ENCODE data around the gene DNALI1. TPM values are rescaled to one million over a fixed set of nuclear protein-coding genes. Genes with fewer than 3 reads are reported as not detected.
"Not testable (repeated sequence)": the region's sequence is repeated elsewhere in the genome, so short reads cannot be mapped to it uniquely, and the experiment has no call there.

DNALI1 gene
- total RNA-seq, 4 donors from 2014 or later, result 4.9 to 7.6 (median 6.5) TPM

DNA sequence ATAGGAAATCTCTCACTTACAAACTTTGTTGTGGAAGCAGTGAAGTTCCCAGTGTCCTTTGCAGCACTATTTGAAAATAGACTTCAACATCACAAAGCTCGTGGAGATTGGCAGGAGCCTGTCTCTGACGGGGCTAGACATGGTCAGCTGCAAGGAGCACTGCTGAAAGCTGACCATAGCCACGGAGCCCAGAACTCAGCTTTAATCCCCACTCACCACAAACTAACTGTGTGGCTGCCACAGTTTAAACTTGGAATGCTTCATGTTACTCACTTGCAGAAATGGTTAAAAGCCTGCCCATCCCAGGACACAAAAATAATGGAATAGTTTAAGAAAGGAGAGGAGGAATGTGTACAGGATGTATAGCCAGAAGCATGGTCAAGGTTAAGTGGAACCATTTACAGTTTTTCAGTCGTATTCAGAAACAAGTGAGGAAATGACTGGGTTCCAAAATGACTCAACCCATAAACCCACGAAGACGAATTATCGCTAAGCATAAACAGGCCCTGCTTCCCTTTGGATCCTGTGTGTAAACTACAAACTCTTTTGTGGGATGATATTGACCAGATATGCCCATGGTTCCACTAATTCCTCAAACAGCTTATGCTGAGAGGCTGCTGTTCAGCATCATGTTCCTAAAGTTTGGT, 18.2 kb downstream of the DNALI1 start:
- TF ChIP-seq, protein P1, sequence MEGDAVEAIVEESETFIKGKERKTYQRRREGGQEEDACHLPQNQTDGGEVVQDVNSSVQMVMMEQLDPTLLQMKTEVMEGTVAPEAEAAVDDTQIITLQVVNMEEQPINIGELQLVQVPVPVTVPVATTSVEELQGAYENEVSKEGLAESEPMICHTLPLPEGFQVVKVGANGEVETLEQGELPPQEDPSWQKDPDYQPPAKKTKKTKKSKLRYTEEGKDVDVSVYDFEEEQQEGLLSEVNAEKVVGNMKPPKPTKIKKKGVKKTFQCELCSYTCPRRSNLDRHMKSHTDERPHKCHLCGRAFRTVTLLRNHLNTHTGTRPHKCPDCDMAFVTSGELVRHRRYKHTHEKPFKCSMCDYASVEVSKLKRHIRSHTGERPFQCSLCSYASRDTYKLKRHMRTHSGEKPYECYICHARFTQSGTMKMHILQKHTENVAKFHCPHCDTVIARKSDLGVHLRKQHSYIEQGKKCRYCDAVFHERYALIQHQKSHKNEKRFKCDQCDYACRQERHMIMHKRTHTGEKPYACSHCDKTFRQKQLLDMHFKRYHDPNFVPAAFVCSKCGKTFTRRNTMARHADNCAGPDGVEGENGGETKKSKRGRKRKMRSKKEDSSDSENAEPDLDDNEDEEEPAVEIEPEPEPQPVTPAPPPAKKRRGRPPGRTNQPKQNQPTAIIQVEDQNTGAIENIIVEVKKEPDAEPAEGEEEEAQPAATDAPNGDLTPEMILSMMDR (IDR thresholded peaks at IDR 0.05), result no peak
- no peak for DNase-seq (ENCODE audit: low spot score)
- ATAC-seq (ENCODE audit: low FRiP score), result no peak

DNA sequence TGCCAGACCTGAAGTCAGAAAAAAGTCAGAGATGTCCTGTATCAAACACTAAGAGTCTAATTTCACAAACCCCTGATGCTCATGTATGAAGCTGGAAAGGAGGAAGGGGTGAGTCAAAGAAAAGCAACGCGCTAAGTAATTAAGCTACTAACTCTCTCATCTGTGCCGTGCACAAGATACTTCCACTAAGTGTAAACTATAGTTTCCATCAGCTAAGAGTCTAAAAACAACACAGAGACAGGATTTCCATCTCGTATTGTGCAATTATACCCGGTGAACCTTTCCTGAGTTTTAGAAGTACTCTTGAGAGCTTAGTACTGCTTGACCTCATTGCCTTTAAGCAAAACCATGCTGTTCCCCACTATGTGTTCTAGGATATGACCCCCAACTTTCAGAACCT, 19.0 kb downstream of the DNALI1 start:
- DNase-seq (ENCODE audit: low spot score) (no peak), ATAC-seq (ENCODE audit: low FRiP score) (no peak)
- TF ChIP-seq, protein P1 (IDR thresholded peaks at IDR 0.05), result no peak

DNA sequence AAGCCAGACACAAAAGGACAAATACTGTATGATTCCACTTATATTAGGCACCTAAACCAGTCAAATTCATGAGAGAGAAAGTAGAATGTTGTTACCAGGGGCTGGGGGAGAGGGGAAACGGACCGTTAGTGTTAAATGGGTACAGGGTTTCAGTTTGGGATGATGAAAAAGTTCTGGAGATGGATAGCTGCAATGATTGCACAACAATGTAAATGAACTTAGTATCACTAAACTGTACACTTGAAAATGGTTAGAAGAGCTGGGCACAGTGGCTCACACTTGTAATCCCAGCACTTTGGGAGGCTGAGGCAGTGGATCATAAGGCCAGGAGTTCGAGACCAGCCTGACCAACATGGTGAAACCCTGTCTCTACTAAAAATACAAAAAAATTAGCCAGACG, 27.8 kb downstream of the DNALI1 start:
- DNase-seq (ENCODE audit: low spot score); ATAC-seq (ENCODE audit: low FRiP score): not testable (repeated sequence)

DNA sequence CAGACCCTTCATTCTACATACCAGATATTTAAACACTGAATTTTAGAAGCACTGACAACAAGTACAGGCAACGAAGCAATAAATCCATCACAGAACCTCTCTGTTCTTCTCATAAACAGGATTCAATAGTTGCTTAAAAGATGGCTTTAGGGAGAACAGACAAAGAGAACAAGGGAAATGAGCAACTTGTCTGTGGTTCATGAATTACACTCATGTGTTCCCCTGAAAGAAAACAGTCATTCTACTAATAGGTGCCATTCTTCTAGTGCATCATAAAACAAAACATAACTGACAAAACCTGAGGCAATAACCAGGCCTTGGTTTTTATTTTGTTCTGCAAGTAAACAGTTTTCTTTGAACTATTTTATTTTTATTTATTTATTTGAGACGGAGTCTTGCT, 32.2 kb downstream of the DNALI1 start:
- DNase-seq (ENCODE audit: low spot score) (no peak), ATAC-seq (ENCODE audit: low FRiP score) (no peak)
- TF ChIP-seq, protein P1 (IDR thresholded peaks at IDR 0.05), result no peak

DNA sequence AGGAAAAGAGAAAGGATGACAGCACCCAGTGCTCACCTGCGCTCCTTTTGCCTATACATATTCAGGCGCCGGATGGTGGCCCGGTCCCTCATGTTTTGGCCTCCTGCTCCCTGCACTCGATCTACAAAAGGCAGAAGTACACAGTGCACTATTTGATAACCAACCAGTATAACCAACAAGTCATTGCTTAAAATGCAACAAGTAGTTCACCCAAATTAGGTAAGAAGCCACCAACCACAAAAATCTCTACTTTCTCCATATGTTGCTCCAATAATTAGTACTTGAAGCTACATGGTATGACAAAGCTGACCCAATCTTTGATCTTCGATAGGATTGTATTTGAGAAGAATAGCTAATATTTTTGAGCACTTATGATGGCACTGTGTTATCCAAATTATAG, 37.0 kb downstream of the DNALI1 start:
- TF ChIP-seq, protein P1 (IDR thresholded peaks at IDR 0.05), result no peak
- DNase-seq (ENCODE audit: low spot score), result no peak
- ATAC-seq (ENCODE audit: low FRiP score), result no peak

DNA sequence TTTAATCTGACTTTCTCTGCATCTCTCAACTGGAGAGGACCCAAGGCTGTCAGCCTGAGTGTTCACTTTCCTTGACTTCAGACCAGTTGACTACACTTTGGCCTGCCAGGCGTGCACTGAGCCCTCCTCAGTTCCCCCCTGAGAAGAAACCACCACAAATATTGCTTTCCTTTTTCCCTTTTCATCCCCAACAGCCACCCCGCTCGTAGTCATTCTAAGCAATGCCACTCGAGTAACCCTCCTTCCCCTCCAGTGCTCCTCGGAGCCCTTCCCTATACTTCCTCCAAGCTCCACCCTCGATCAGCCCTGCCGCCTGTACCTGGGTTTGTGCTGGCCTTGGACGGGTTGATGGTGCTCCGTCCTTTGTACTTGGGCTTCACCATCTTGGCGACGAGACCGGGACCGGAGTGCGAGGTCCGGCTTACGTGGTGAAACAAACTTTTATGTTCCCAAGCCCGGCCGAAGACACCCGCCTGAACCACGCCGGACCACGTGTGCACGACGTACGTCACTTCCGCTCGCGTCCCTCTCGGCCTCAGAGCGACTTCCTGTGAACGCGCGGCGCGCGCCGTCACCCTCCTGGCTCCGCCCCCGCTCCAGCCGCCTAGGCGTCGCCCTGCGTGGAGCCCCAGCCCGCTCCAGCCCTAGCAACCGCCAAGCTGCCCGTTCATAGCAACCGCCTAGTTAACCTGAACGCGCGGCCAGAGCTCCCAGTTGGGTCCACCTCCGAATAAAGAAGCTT, 38.9 kb downstream of the DNALI1 start, which contains the start of gene GNL2:
TSS of gene GNL2 (minus strand) at position 498 of the 742 bp plus-strand sequence. CDS start at position 383, 115 bp downstream.
- peak; percentile 98 for ATAC-seq (ENCODE audit: low FRiP score)
- DNase-seq (ENCODE audit: low spot score), result peak; percentile 86
- TF ChIP-seq, protein P1 (IDR thresholded peaks at IDR 0.05), result no peak

DNA sequence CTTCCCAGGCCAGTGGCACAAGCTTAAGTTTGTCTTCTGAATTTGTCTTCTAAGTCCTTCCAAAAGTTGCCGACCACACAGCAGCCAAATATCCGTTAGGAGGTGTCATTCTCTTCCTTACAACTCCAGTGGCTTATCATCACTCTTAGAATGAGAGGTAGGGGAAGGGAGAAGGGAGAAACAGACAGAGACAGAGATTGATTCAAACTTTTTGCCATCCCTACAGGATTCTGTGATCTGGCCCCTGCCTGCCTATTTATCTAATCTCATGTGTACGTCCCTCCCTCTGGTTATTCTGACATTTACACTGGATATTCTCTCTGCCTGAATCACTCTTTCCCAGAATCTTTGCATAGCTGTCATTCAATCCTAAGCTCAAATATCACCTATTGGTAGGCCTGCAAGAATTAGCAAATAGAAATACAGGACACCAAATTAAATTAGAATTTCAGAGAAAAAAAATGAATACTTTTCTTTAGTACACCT, 39.5 kb downstream of the DNALI1 start:
- DNase-seq (ENCODE audit: low spot score) (no peak), ATAC-seq (ENCODE audit: low FRiP score) (peak; percentile 56)
- TF ChIP-seq, protein P1 (IDR thresholded peaks at IDR 0.05), result no peak

Data from omental fat pad (tissue), 4 donors.